Activated CD8-positive, alpha-beta memory T cell treated with anti-CD3 and anti-CD28 coated beads for 1 hour (primary cell): Measurements from ENCODE around the gene TMED8.
A peak's percentile ranks its signal among the peaks of the same experiment; 100 is the strongest.
"Not testable (repeated sequence)": the region's sequence is repeated elsewhere in the genome, so short reads cannot be mapped to it uniquely, and the experiment has no call there.

Source experiments
- DNase-seq, 2 donors: peaks; one replicate each; pipeline ENCODE4 v3.0.0-alpha.2; 2020; ENCODE audit warnings: low read depth in 1 of 2; ENCODE audit errors: extremely low read depth in 1 of 2

Gene TMED8, protein sequence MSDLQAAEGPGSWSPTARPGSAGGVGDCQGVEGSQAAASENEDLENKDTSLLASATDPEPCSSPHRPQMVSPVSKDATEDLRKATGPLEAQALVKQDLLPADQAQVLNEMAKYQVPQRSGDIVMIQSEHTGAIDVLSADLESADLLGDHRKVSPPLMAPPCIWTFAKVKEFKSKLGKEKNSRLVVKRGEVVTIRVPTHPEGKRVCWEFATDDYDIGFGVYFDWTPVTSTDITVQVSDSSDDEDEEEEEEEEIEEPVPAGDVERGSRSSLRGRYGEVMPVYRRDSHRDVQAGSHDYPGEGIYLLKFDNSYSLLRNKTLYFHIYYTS

DNA sequence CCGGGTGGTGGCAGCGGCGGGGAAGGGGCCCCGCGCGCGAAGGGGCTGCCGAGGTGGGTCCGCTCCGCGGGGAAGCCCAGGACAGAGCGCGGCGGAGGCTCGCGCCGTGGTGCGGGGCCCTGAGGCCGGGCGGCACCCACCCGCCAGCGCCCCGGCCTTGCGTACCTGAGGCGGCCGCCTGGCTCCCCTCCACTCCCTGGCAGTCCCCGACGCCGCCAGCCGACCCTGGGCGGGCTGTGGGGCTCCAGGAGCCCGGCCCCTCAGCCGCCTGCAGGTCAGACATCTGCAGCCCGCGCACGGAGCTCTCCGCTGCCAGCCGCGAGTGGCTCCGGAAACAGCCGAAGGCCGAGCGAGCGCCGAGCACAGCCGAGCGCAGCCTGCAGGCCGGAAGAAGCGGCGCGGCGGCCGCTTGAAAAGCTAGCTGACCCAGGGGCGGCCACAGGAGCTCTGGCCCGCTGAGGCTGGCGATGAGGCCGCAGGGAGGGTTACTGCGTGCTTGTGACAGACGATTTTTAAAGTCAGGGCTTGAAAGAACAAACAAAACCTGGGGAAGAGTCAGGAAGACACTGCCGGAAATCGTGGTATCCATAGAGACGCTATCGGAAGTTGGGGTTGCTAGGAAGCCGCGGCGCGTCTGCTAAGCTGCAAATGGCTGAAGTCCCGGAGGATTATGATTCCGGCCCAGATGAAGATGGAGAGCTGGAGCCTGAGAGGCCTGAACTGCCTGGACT lies at the start of gene TMED8, which contains the start of gene SAMD15:
Gene TMED8 (minus strand): TSS at position 324 of the 731 bp plus-strand sequence. CDS start 41 bp downstream, at position 283.
Gene SAMD15 (plus strand): TSS at position 609 of the 731 bp plus-strand sequence. CDS start 40 bp downstream, at position 649.
- peak; percentile 57 to 71 for DNase-seq

DNA sequence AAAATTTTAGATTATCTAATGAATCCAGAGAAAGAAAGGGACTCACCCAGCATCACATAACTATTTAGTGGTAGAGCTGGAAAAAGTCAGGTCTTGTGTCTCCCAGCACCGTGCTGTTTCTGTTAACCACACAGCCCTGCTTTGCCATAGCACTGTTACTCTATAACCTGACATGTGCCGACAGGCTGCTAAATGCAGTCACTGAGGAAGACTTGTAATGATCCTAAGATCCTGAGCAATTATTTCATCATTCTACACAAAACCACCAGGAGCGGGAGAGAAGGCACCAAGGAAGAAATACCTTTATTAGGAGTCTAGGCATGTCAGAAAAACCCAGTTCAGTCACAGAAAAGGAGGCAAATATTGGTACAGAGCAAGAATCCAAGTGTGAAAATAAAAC lies 49.5 kb upstream of the TMED8 start:
- DNase-seq: no peak

DNA sequence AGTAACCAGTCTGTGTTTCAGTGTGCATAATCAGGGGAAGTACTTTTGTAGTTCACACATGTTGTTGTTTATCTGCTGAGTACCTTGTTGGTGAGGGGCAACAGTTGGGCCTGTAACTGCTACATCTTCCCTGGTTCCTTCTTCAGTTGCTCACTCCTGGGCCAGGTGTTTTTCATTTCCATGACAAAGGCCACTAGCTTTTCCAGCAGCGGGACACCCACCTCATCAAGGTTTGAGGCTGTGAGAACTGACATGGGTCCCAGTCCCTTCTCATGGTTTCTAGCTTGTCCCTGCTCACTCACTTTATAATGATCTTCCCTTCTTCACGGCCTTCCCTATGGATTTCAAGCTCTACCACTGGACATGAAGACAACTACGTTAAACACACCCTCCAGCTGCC lies 48.0 kb upstream of the TMED8 start:
- no peak for DNase-seq

DNA sequence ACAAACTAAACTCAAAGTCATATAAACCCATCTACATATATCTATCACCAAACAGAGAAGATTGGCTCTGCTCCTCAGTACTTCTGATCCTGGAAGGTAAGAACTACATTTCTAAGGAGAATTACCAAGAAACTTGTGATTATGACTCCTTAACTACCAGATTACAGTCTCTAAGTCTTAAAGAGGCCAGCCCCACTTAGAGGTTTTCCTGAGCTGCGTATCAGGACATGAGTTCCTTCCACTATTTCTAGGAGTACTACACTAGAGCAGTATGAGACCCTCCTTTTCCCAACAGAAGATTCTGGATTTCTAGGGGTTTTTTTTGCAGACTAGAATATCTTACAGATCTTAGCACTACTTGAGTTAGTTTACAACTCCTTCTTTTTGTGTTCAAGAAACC lies 46.5 kb upstream of the TMED8 start, which contains the start of gene NOXRED1:
Gene NOXRED1 (minus strand): TSS at position 101 of the 400 bp plus-strand sequence. CDS start 634 bp downstream, outside the sequence.
- no peak for DNase-seq

DNA sequence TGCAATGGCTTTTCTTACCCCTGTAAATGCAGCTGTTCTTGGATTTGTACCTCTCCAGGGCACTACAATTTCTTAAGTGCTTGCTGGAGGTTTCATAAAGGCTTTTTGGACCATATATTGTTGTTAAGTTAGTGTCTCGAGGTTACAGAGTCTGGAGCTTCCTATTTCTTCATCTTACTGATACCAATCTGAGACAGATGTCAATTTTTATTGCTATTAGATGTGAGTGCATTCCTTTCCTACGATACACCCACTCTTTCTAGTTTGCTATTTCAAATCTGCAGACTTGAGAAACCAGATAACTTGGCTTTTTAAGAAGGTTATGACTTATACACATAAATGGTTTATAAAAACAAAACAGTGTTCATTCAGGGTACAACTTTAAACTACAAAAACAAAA lies 44.3 kb upstream of the TMED8 start:
- DNase-seq: no peak

DNA sequence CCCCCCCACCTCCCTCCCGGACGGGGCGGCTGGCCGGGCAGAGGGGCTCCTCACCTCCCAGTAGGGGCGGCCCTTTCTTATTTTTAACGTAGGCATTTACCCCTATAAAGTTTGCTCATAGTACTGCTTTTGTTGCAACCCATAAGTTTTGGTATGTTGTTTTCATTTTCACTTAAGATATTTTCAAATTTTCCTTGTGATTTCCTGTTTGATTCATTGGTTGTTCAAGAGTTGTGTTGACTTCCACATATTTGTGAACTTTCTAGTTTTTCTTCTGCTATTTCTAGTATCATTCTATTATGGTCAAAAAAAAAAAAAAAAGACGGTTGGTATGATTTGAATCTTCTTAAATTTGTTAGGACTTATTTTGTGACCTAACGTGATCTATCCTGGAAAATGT lies 39.9 kb upstream of the TMED8 start:
- no peak for DNase-seq

DNA sequence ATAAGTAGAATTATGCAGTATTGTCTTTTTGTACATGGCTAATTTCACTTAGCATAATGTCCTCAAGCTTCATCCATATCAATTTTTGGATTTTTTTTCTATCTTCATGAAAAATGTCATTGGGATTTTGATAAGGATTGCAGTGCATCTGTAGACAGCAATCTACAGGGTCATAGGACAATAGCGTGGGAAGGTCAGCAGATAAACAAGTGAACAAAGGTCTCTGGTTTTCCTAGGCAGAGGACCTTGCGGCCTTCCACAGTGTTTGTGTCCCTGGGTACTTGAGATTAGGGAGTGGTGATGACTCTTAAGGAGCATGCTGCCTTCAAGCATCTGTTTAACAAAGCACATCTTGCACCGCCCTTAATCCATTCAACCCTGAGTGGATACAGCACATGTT lies 39.2 kb upstream of the TMED8 start:
- DNase-seq: not testable (repeated sequence)

DNA sequence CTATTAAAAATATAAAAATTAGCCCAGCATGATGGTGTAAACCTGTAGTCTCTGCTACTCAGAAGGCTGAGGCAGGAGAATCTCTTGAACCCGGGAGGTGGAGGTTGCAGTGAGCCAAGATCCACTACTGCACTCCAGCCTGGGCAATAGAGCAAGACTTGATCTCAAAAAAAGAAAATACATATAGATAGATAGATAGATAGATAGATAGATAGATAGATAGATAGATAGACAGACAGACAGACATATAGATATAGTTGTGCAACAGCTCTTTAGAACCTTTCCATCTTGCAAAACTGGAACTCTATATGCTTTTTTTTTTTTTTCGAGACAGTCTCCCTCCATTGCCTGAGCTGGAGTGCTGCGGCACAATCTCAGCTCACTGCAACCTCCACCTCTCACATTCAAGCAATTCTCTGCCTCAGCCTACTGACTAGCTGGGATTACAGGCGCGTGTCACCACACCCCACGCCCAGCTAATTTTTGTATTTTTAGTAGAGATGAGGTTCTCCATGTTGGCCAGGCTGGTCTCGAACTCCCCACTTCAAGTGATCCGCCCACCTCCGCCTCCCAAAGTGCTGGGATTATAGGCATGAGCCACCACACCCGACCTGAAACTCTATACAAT lies 38.6 kb upstream of the TMED8 start:
- DNase-seq: not testable (repeated sequence)

DNA sequence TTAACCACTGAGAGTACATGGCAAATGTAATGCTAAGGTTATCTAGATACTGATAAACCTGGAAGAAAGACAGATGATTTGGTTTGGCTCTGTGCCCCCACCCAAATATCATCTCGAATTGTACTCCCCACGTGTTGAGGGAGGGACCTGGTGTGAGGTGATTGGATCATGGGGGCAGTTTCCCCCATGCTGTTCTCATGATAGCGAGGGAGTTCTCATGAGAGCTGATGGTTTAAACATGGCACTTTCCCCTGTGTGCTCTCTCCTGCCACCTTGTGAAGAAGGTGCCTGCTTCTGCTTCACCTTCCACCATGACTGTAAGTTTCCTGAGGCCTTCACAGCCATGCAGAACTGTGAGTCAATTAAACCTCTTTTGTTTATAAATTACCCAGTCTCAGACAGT lies 32.2 kb upstream of the TMED8 start:
- no peak for DNase-seq

DNA sequence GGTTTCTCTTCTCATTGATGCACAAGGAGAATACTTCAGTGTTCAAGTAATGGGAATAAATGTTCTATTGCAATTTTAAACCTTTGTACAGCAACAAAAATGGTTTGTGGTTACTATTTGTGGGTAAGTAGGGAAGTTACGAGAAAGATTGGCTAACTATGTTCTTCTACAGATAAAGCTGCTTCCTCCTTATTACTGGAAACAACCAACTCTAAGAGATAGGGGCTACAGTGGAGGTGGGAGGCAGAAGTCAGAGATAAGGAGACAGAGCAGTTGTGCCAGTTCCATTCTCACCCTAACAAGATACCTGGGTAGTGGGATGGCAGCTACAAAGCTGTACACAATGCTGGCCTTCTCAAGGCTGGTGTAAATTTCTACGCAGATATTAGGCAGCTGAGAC lies 30.3 kb upstream of the TMED8 start:
- DNase-seq: no peak

DNA sequence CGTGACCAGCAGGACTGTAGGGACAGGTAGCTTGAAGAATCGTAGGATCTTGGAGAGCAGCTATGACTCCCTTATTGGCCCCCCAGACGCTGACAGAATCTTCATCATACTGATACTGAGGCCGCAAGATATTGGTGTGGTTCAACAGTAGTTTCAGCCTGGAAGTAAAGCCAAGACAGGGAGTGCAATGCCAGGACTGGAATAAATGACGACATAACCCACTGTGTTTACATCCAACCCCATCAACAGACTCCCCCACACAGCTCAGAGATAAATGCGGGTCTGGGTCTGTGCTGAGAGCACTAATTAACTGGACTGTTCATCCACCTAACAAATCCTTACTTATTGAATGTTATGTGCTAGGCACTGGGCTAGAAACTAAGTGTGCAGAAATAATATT lies 29.8 kb upstream of the TMED8 start:
- DNase-seq: no peak

DNA sequence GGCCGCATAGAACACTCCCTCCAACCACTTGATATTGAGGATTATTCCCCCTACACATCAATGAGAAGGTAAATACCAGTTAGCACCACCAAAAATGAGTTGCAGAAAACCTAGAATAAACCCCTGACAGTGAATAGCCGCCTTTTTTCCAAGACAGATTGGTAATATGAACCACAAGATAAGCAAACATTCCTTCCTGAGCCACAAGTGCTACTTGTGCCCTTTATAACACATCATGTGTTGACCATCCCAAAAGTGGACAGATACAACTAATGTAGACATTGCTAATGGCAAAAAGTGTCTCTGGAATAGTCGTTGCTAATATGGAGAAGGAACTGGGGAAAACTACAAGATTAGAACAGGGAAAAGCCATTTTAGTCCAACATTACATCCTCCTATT lies 29.2 kb upstream of the TMED8 start:
- DNase-seq: no peak

DNA sequence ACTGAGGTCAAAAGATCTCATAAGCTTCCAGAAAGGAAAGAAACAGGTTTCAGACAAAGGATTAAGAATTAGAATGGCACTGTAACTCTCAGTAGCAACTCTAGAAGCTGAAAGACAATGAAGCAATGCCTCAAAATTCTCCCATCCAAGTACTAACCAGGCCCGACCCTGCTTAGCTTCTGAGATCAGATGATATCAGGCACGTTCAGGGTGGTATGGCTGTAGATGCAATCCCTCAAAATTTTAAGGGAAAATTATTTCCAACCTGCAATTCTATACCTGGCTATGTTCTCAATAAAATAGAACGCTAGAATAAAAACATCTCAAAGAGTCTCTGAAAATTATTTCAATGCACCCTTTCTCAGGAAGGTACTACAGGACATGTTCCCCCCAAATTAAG lies 26.9 kb upstream of the TMED8 start:
- DNase-seq: no peak

DNA sequence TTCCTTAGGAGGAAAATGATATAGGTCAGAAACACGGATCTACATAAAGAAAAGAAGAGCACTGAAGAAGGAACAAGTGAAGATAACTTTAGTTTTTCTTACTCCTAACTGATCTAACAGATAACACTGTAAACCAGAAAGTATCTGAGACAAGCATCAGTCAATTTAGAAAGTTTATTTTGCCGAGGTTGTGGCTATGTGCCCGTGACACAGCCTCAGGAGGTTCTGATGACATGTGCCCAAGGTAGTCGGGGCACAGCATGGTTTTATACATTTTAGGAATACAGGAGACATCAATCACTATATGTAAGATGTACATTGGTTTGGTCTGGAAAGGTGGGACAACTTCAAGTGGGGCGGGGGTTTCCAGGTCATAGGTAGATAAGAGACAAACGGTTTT lies 23.3 kb upstream of the TMED8 start:
- DNase-seq: no peak

DNA sequence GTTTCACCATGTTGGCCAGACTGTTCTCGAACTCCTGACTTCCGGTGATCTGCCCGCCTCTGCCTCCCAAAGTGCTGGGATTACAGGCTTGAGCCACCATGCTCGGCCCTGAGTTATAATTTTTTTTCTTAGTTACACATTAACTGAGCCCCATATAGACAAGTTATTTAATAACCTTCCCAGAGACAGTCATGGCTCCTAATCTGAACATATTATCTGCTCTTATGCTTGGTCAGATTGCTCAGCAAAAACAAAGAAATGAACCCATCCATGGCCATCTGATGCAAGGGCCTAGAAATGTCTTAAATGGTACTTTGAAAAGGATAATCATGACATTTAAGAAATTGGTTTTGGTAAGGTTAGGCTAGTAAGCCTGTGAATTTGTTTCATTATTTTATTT lies 13.3 kb upstream of the TMED8 start:
- no peak for DNase-seq

DNA sequence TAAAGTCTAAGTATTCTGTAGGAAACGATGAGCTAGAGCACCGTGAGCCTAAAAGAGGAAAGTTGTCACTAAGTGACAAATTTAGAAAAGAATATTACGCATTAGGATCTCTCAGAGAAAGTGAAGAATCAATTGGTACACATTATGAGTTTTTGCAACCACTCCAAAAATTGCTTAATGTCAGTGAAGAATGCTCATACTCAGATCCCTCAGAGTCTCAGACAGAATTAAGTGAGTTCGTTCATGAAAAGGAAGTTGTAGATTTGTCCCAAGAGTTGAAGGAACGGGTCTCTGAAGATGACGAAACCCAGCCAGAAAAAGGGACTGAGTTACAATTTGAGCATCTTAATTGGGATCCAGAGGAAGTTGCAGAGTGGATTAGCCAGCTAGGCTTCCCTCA lies 1.8 kb upstream of the TMED8 start:
- no peak for DNase-seq

DNA sequence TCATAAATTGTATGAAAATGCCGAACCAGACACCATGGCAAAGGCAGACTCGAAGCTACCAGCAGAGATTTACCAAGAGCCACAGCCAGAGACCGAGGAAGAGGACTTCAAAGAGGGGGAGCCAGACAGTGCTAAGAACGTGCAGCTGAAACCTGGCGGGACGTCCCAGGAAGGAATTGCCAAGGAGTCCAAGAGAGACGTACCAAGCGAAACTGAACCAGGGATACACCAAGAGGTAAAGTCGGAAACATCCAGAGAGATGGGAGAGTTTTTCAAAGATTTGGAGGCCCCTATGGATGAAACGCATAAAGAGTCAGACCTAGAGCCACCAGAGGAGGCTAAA lies 579 bp upstream of the TMED8 start:
- DNase-seq: no peak

DNA sequence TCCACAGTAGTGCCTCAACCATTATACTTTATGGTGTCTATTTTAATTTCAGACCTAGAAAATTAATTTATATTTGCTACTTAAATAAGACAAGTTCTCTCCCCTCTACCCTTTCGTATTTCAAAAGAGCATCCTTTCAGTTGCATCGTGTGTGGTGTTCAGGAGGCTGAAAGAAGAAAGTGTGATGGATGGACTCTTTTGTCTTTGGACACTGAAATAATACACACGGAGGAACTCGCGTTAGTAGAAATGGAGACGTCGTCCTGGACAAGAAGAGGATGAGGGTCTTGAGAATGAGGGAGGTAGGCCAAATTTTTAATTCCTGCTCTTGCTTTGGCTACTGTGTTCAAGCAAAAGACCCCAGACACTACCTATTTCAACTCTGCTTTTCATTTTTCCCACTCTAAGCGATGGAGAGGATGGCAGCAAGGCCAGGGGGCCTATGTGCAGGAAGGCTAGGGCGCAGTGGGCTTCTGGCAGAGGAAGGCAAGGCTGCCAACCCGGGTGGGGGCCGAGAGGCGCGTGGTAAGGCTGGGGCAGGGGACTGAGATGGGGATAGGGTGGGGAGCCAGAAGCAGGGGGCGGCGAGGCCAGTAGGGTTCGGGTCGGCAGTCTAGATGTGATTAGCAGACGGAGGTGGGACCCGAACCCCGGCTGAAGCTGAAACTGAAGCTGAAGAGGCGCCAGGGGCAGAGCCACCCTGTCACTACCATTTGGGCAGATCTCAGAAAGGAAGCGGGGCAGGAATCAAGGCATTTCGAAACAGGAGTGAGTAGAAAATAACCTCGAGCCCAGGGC lies 722 bp downstream of the TMED8 start:
- peak in 1 of 2 donors; percentile 5 for DNase-seq

DNA sequence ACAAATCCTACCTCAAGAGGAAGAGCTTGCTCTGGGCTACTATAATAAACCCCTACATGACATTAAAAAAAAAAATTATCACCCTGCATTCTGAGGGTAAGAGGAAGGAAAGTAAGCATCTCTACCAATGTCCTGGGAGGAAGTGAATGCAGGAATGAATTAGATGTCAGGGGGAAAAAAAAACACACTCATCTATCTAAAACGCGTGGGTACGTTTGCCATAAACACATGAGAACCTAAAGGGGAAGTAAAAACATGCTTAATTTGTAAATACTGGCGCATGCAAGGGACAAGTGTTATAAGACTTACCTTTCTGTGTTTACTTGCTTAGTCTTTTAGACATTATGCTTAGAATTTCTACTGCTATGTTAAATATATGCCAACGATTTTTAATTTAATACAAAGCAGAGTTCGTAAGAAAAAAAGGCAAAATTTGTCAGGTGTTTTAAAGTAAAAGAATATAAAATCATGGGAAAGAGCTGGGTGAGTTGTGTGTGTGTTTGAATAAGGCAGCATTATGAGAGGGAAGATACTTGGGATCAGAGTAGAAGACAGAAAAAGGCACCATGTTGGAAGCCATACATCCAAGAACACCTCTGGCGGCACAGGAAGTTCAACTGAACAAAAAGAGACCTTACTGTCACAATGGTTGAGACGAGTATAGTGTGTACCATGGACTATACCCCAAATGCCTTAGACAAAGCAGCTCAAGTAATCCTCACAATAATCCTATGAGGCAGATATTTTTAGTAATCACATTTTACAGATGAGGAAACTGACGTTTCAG lies 1.5 kb downstream of the TMED8 start:
- DNase-seq: no peak

DNA sequence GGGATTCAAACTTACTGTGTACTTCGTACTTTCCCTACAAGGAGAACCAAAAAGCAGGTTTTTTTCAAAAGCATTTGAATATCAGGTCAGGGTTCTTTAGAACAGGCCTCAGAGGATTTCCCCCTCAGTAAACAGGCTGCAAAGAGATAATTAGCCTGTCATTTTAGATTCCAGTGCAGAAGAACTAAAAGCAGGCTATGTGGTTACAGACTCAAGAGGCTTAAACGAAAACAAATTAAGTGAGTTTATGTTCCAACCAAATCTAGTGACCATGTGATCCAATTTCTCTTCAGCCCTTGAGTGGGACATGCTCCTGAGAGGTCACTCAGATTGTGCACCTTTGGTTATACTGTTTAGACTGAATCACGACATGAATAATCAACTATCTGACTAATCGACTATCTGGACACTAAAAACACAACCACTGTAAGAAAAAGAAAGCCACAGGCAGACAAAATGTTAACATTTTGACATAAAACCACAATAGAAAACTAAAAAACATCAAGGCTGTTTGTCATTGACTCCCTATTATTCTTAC lies 4.5 kb downstream of the TMED8 start:
- no peak for DNase-seq
